ENCODE data around the gene ACTG1. TPM values are rescaled to one million over a fixed set of nuclear protein-coding genes. Genes with fewer than 3 reads are reported as not detected.
A peak's percentile ranks its signal among the peaks of the same experiment; 100 is the strongest.

The ACTG1 gene
- total and polyA plus RNA-seq, 9 of the 15 experiments (the other 6 are each of a cell fraction or from before 2014, with no cell fraction given): 224 to 1,775 (median 568) TPM

- TF ChIP-seq ZNF639 (CRISPR knock-in tag; conservative IDR thresholded peaks at IDR 0.05 in 1 of 2, IDR thresholded peaks at IDR 0.05 in 1 of 2): 0 out of 4 replicates have a peak, but pooled peaks of 1 of the 2 experiments have one; percentile 62
- TF ChIP-seq USF2 (CRISPR knock-in tag; IDR thresholded peaks at IDR 0.05): peak; percentile 63; the same call in 1 of the 2 replicates
- no peak for TF ChIP-seq ZC3H11A (IDR thresholded peaks at IDR 0.05; ENCODE audit: low read depth, low read length)
- TF ChIP-seq SAP30 (IDR thresholded peaks at IDR 0.05; ENCODE audit: borderline replicate concordance, insufficient read depth, low read depth, low read length, poor library complexity, severe bottlenecking): peak; percentile 81
- TF ChIP-seq MAZ (CRISPR knock-in tag; conservative IDR thresholded peaks at IDR 0.05 in 1 of 2, IDR thresholded peaks at IDR 0.05 in 1 of 2): peak; percentile 36 to 77
- 0 out of 2 replicates have a peak, but pooled peaks have one; percentile 21 for TF ChIP-seq TCF7 (IDR thresholded peaks at IDR 0.05; ENCODE audit: borderline replicate concordance)
- TF ChIP-seq CXXC5 (CRISPR knock-in tag; IDR thresholded peaks at IDR 0.05): peak; percentile 77
- peak in 1 of 2 experiments; percentile 31; a peak in 2 of 4 replicates for TF ChIP-seq SIN3A (IDR thresholded peaks at IDR 0.05; ENCODE audit: borderline replicate concordance in 2 of 2, control insufficient read depth in 1 of 2, low read depth in 2 of 2, low read length in 2 of 2)
- TF ChIP-seq TEAD2 (tag; IDR thresholded peaks at IDR 0.05): no peak
- TF ChIP-seq RBFOX2 (IDR thresholded peaks at IDR 0.05; ENCODE audit: low read depth, low read length): peak; percentile 93
- TF ChIP-seq NRF1 (conservative IDR thresholded peaks at IDR 0.05 in 1 of 2, IDR thresholded peaks at IDR 0.05 in 1 of 2): peak; percentile 76 to 77; a peak in 3 of 4 replicates
- TF ChIP-seq THAP12 (CRISPR knock-in tag; IDR thresholded peaks at IDR 0.05): peak; percentile 36; the same call in 1 of the 2 replicates
- TF ChIP-seq ELK1 (CRISPR knock-in tag; IDR thresholded peaks at IDR 0.05): no peak
- peak; percentile 39; the same call in 1 of the 2 replicates for TF ChIP-seq CBX1 (IDR thresholded peaks at IDR 0.05; ENCODE audit: low read depth)
- peak; percentile 75 for TF ChIP-seq GABPA (tag; conservative IDR thresholded peaks at IDR 0.05; ENCODE audit: low read depth)
- TF ChIP-seq ELF1 (tag; IDR thresholded peaks at IDR 0.05): 0 out of 2 replicates have a peak, but pooled peaks have one; percentile 56
- TF ChIP-seq ETS1 (conservative IDR thresholded peaks at IDR 0.05; ENCODE audit: control insufficient read depth, low read depth, low read length): 0 out of 2 replicates have a peak, but pooled peaks have one; percentile 17
Measured at GRCh38 chr17:81552244-81553017, 39.8 kb upstream of the ACTG1 start, which contains the start of gene FAAP100 (continued).

All from K562 (cell line).